Tibial nerve (tissue), 4 donors: ENCODE measurements around the gene FAM162A. TPM values are rescaled to one million over a fixed set of nuclear protein-coding genes. Genes with fewer than 3 reads are reported as not detected.

Source experiments
- DNase-seq, 2 donors: peaks; one replicate each; pipeline ENCODE4 v3.0.0-alpha.2; 2019; ENCODE audit warnings: low spot score in 2 of 2
- H3K27ac ChIP-seq, 4 donors: fragments of 200-600 bp; sonication (generic) in 3 of 4; one replicate each; pipeline ENCODE4 v1.5.1; 2017 to 2019; ENCODE audit warnings: mild to moderate bottlenecking in 1 of 4
- H3K27me3 ChIP-seq, 2 donors: fragments of 200-600 bp; sonication (generic) in 1 of 2; one replicate each; pipeline versions ENCODE4 v1.5.1 to v1.6.0; 2017 to 2019
- H3K36me3 ChIP-seq, 3 donors: fragments of 200-600 bp; sonication (generic); one replicate each; pipeline ENCODE4 v1.5.1; 2018 to 2019
- H3K4me1 ChIP-seq, 4 donors: fragments of 200-600 bp; sonication (generic) in 3 of 4; one replicate each; pipeline ENCODE4 v1.5.1; 2017 to 2019
- H3K4me3 ChIP-seq, 4 donors: fragments of 200-600 bp; sonication (generic) in 3 of 4; one replicate each; pipeline ENCODE4 v1.5.1; 2017 to 2019; ENCODE audit warnings: mild to moderate bottlenecking in 1 of 4, moderate library complexity in 1 of 4
- H3K9me3 ChIP-seq, 4 donors: fragments of 200-600 bp; sonication (generic) in 3 of 4; one replicate each; pipeline ENCODE4 v1.5.1; 2017 to 2019
- EP300 ChIP-seq, 2 donors: sonication (generic); formaldehyde crosslinking; IDR thresholded peaks; one replicate each; pipeline ENCODE4 v1.6.1; 2017; ENCODE audit warnings: antibody characterized with exemption in 2 of 2, mild to moderate bottlenecking in 1 of 2
- POLR2A ChIP-seq, 2 donors: fragments of 450-650 bp; IDR thresholded peaks; one replicate each; pipeline ENCODE4 v1.6.1; 2017; ENCODE audit warnings: antibody characterized with exemption in 2 of 2, mild to moderate bottlenecking in 2 of 2, moderate library complexity in 2 of 2
- WGBS, 2 donors: methylation state at CpG; one replicate each; pipeline ENCODE4 v1.1.5; 2018; 5-methylcytosine and 5-hydroxymethylcytosine counted together
- total RNA-seq, 4 donors: library from RNA; depleted of rRNA; stranded (reverse); fragments of >200 nt; gene quantifications; one replicate each; pipeline ENCODE4 v1.1.0, GENCODE V29; 2016
- TF ChIP-seq, protein P1 (sequence below), 5 experiments: fragments of 200-600 bp in 3 of 5; fragments of 450-650 bp in 2 of 5; sonication (generic) in 3 of 5; IDR thresholded peaks; one replicate each; pipeline ENCODE4 v1.5.1; 2016 to 2019; ENCODE audit warnings: antibody characterized with exemption in 5 of 5, mild to moderate bottlenecking in 3 of 5, moderate library complexity in 2 of 5

The FAM162A gene
- total RNA-seq, 4 donors from 2014 or later, result 13.2 to 23.1 (median 17.8) TPM

DNA sequence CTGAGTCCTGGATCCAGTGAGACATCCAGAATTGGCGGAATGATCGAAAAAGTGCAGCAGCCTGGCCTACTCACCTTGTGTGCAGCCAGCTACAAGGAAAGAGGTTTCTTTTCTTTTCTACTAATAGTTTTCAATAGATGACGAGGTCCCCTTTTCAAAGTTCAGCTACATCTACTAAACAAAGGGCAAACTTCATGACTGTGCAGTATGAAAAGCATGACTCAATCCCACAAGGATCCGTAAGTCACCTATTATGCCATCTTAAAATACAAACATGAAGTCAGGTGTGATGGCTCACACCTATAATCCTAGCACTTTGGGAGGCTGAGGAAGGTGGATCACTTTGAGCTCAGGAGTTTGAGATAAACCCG lies 17.6 kb upstream of the FAM162A start:
- H3K9me3 ChIP-seq, result no peaks in the 10 kb centered on the region
- peaks cover 0 to 82% (median 0%) of the 10 kb centered on the region in 3 donors for H3K36me3 ChIP-seq
- DNase-seq, result no peak
- no peaks in the 10 kb centered on the region for H3K27me3 ChIP-seq
- no peak overlapping the region for H3K27ac ChIP-seq
- 92 to 97% methylated on average over 5 of the region's 5 CpGs for WGBS, 2 donors
- no peak for TF ChIP-seq POLR2A (IDR thresholded peaks at IDR 0.05)
- TF ChIP-seq EP300 (IDR thresholded peaks at IDR 0.05), result no peak
- TF ChIP-seq, protein P1, sequence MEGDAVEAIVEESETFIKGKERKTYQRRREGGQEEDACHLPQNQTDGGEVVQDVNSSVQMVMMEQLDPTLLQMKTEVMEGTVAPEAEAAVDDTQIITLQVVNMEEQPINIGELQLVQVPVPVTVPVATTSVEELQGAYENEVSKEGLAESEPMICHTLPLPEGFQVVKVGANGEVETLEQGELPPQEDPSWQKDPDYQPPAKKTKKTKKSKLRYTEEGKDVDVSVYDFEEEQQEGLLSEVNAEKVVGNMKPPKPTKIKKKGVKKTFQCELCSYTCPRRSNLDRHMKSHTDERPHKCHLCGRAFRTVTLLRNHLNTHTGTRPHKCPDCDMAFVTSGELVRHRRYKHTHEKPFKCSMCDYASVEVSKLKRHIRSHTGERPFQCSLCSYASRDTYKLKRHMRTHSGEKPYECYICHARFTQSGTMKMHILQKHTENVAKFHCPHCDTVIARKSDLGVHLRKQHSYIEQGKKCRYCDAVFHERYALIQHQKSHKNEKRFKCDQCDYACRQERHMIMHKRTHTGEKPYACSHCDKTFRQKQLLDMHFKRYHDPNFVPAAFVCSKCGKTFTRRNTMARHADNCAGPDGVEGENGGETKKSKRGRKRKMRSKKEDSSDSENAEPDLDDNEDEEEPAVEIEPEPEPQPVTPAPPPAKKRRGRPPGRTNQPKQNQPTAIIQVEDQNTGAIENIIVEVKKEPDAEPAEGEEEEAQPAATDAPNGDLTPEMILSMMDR (IDR thresholded peaks at IDR 0.05), result no peak
- H3K4me3 ChIP-seq, result no peak overlapping the region
- no peaks in the 10 kb centered on the region for H3K4me1 ChIP-seq

GRCh38 chr3:122374034-122374433 lies 9.9 kb upstream of the FAM162A start:
- Histone ChIP-seq H3K27ac (no peak overlapping the region), H3K27me3 (no peaks in the 10 kb centered on the region), H3K9me3 (no peaks in the 10 kb centered on the region), H3K4me1 (no peaks in the 10 kb centered on the region), H3K36me3 (peaks cover 0 to 40% (median 0%) of the 10 kb centered on the region in 3 donors), H3K4me3 (no peak overlapping the region)
- TF ChIP-seq, protein P1 (IDR thresholded peaks at IDR 0.05), result no peak
- TF ChIP-seq EP300 (IDR thresholded peaks at IDR 0.05), result no peak
- no peak for TF ChIP-seq POLR2A (IDR thresholded peaks at IDR 0.05)
- no peak for DNase-seq
- WGBS, 2 donors, result 88 to 95% methylated on average over 1 of the region's 1 CpG

DNA sequence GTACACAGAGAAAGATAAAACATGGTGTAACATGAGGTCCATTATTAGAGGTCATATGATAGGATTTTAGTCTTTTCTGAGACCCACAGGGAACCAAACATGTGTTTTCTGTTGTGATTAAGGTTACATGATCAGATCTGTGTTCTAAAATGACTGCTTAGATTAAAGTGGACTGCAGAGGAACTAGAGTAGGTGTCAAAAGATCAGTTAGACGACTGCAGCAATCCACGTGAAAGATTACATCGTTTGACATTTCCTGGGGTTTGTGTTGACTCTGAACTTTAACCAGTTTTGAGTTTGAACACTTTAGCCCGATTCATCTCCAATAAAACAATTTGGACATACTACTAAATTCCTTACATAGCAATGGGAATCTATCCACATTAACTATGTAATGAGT lies 6.0 kb upstream of the FAM162A start:
- H3K4me3 ChIP-seq, result no peak overlapping the region
- peaks cover 0 to 14% (median 11%) of the 10 kb centered on the region in 4 donors for H3K4me1 ChIP-seq
- H3K27me3 ChIP-seq, result no peaks in the 10 kb centered on the region
- no peaks in the 10 kb centered on the region for H3K9me3 ChIP-seq
- TF ChIP-seq, protein P1 (IDR thresholded peaks at IDR 0.05), result no peak
- TF ChIP-seq EP300 (IDR thresholded peaks at IDR 0.05) (no peak), POLR2A (IDR thresholded peaks at IDR 0.05) (no peak)
- H3K36me3 ChIP-seq, result peaks cover 0 to 17% (median 0%) of the 10 kb centered on the region in 3 donors
- H3K27ac ChIP-seq, result no peak overlapping the region
- no peak for DNase-seq
- 61 to 64% methylated on average over 4 of the region's 4 CpGs for WGBS, 2 donors

GRCh38 chr3:122382888-122383666 lies 905 bp upstream of the FAM162A start, which contains the start of gene MIX23:
TSS of gene MIX23 (minus strand) at chr3:122383231. CDS start at chr3:122383224, 7 bp downstream.
- H3K9me3 ChIP-seq, result no peaks in the 10 kb centered on the region
- WGBS, 2 donors, result 0% methylated on average over 25 to 31 of the region's 31 CpGs
- H3K36me3 ChIP-seq, result no peaks in the 10 kb centered on the region
- no peaks in the 10 kb centered on the region for H3K27me3 ChIP-seq
- peak within 1 kb of the TSS; percentile 63 to 88 (median 84) for H3K4me3 ChIP-seq
- TF ChIP-seq EP300 (IDR thresholded peaks at IDR 0.05) (peak in 1 of 2 donors; percentile 80), POLR2A (IDR thresholded peaks at IDR 0.05) (peak in 1 of 2 donors; percentile 46)
- TF ChIP-seq, protein P1 (IDR thresholded peaks at IDR 0.05), result peak in 2 of 5 experiments; percentile 6 to 23
- H3K27ac ChIP-seq, result peak within 1 kb of the TSS; percentile 82 to 94 (median 90)
- H3K4me1 ChIP-seq, result peaks cover 0 to 41% (median 18%) of the 10 kb centered on the region in 4 donors
- peak; percentile 72 to 82 for DNase-seq

GRCh38 chr3:122387709-122388108 lies 3.7 kb downstream of the FAM162A start:
- peaks cover 0 to 27% (median 9%) of the 10 kb centered on the region in 4 donors for H3K4me1 ChIP-seq
- TF ChIP-seq EP300 (IDR thresholded peaks at IDR 0.05) (no peak), POLR2A (IDR thresholded peaks at IDR 0.05) (no peak)
- TF ChIP-seq, protein P1 (IDR thresholded peaks at IDR 0.05), result no peak
- H3K36me3 ChIP-seq, result no peaks in the 10 kb centered on the region
- H3K27me3 ChIP-seq, result no peaks in the 10 kb centered on the region
- H3K9me3 ChIP-seq, result no peaks in the 10 kb centered on the region
- H3K4me3 ChIP-seq, result no peak overlapping the region
- no peak for DNase-seq
- no peak overlapping the region for H3K27ac ChIP-seq
- 74 to 82% methylated on average over 3 of the region's 3 CpGs for WGBS, 2 donors
